HUES64 (cell line): ENCODE measurements around the gene MAML3.

Experiments used
- H3K27ac ChIP-seq: 2 replicates; pipeline ENCODE4 v1.7.0; 2013; ENCODE audit warnings: low read depth, low read length, inconsistent platforms
- H3K27me3 ChIP-seq: 2 replicates; pipeline ENCODE4 v1.6.1; 2013; ENCODE audit warnings: mild to moderate bottlenecking, low read length; ENCODE audit not compliant: insufficient read depth
- H3K36me3 ChIP-seq: 2 replicates; pipeline ENCODE4 v1.6.1; 2013; ENCODE audit warnings: mild to moderate bottlenecking, low read length; ENCODE audit not compliant: insufficient read depth
- H3K4me1 ChIP-seq: 2 replicates; pipeline ENCODE4 v1.6.1; 2013; ENCODE audit warnings: mild to moderate bottlenecking, low read length, moderate library complexity; ENCODE audit not compliant: insufficient read depth
- H3K4me3 ChIP-seq: 2 replicates; pipeline ENCODE4 v1.5.1; 2013; ENCODE audit warnings: mild to moderate bottlenecking, low read length, moderate library complexity
- H3K9ac ChIP-seq: 2 replicates; pipeline ENCODE4 v1.6.1; 2013; ENCODE audit warnings: mild to moderate bottlenecking, low read depth, low read length
- H3K9me3 ChIP-seq: 2 replicates; pipeline ENCODE4 v1.6.1; 2013; ENCODE audit warnings: low read depth, low read length; ENCODE audit not compliant: insufficient read depth
- WGBS: fragments of 150-250, 120-280 bp; methylation state at CpG from one replicate; pipeline ENCODE4 v1.1.7; 2013; ENCODE audit warnings: missing lambda C conversion rate; 5-methylcytosine and 5-hydroxymethylcytosine counted together

Gene MAML3

GRCh38 chr4:139669335-139669734 lies 484.6 kb downstream of the MAML3 start:
- no peaks in the 10 kb centered on the region for H3K27me3 ChIP-seq
- H3K4me1 ChIP-seq: peaks cover 23% of the 10 kb centered on the region
- no peak overlapping the region for H3K27ac ChIP-seq
- no peak overlapping the region for H3K9ac ChIP-seq
- H3K4me3 ChIP-seq: no peak overlapping the region
- WGBS: 87% methylated on average over 6 of the region's 6 CpGs
- no peaks in the 10 kb centered on the region for H3K36me3 ChIP-seq
- no peaks in the 10 kb centered on the region for H3K9me3 ChIP-seq

DNA sequence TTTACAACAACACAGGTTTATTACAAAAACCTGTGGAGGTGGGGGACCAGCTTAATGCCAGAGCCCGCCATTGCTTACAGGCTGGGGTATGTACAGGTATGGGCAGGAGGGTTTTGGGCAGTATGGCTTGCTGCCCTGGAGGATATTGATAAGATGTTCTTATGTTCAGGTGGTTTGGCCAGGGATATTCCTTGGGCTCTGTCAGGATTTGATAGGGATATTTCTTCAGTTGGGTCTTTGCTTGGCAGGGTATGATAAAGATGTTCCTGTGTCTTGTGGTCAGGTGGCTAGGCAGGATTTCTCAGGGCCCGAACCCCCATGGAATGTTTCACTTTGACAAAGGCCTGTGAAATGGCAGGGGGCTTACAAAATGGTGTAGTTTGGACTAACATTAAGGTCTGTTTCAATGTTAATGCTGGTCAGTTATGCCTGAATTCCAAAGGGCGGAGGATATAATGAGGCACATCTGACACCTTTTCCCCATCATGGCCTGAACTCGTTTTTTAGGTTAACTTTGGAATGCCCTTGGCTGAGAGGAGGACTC lies 485.3 kb downstream of the MAML3 start:
- H3K9ac ChIP-seq: no peak overlapping the region
- H3K36me3 ChIP-seq: no peaks in the 10 kb centered on the region
- H3K4me1 ChIP-seq: peaks cover 23% of the 10 kb centered on the region
- H3K27me3 ChIP-seq: no peaks in the 10 kb centered on the region
- H3K27ac ChIP-seq: no peak overlapping the region
- H3K4me3 ChIP-seq: no peak overlapping the region
- no peaks in the 10 kb centered on the region for H3K9me3 ChIP-seq
- WGBS: 79% methylated on average over 4 of the region's 4 CpGs

DNA sequence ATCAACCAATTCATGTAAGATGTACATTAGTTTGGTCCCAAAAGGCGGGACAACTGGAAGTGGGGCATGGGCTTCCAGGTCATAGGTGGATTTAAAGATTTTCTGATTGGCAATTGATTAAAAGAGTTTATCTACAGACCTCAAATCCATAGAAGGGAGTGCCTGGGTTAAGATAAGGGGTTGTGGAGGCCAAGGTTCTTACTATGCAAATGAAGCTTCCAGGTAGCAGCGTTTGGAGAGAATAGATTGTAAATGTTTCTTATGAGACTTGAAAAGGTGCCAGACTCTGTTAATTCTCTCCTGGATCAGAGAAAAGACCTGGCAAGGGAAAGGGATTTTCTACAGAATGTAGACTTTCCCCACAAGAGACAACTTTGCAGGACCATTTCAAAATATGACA lies 485.9 kb downstream of the MAML3 start:
- Histone ChIP-seq H3K9ac (no peak overlapping the region), H3K27ac (no peak overlapping the region), H3K4me3 (no peak overlapping the region), H3K4me1 (peaks cover 23% of the 10 kb centered on the region), H3K36me3 (no peaks in the 10 kb centered on the region), H3K9me3 (no peaks in the 10 kb centered on the region), H3K27me3 (no peaks in the 10 kb centered on the region)
- WGBS: 53% methylated on average over 2 of the region's 2 CpGs
